Adrenal gland (tissue), 12 donors: ENCODE data around the gene RPP14. TPM values are rescaled to one million over a fixed set of nuclear protein-coding genes. Genes with fewer than 3 reads are reported as not detected.

ENCODE experiments used
- DNase-seq, 7 donors: peaks; one replicate each; pipeline ENCODE4 v3.0.0-alpha.2; 2019 to 2020
- H3K27ac ChIP-seq, 5 donors: fragments of 200-600 bp; sonication (generic) in 4 of 5; 1 replicate in 3 of 5; 2 replicates in 2 of 5; pipeline versions ENCODE4 v1.5.1 to v1.8.0; 2016 to 2020; ENCODE audit warnings: mild to moderate bottlenecking in 1 of 5
- H3K27me3 ChIP-seq: fragments of 200-600 bp; 2 replicates; pipeline ENCODE4 v1.8.0; 2021
- H3K36me3 ChIP-seq, 2 donors: fragments of 200-600 bp; replicated peaks in 1 of 2; 1 replicate in 1 of 2; 2 replicates in 1 of 2; pipeline versions ENCODE4 v1.5.1 to v1.8.0; 2018 to 2022
- H3K4me1 ChIP-seq, 2 donors: fragments of 200-600 bp; replicated peaks in 1 of 2; 1 replicate in 1 of 2; 2 replicates in 1 of 2; pipeline versions ENCODE4 v1.5.1 to v1.8.0; 2018 to 2021
- H3K4me3 ChIP-seq, 4 donors: fragments of 200-600 bp; sonication (generic) in 3 of 4; one replicate each; pipeline ENCODE4 v1.5.1; 2016 to 2018
- H3K9me3 ChIP-seq, 3 donors: fragments of 200-600 bp; sonication (generic) in 1 of 3; replicated peaks in 1 of 3; 1 replicate in 2 of 3; 2 replicates in 1 of 3; pipeline versions ENCODE4 v1.5.1 to v1.8.0; 2016 to 2021
- CTCF ChIP-seq, 6 experiments: fragments of 450-650 bp in 4 of 6; fragments of 200-600 bp in 2 of 6; sonication (generic) in 1 of 6; IDR thresholded peaks; 1 replicate in 5 of 6; 2 replicates in 1 of 6; pipeline versions ENCODE4 v1.5.1 to v1.8.0; 2016 to 2021; ENCODE audit warnings: antibody characterized with exemption in 6 of 6, mild to moderate bottlenecking in 2 of 6, moderate library complexity in 1 of 6
- POLR2A ChIP-seq, 2 donors: fragments of 450-650 bp; IDR thresholded peaks; one replicate each; pipeline ENCODE4 v1.6.1; 2017; ENCODE audit warnings: antibody characterized with exemption in 2 of 2, mild to moderate bottlenecking in 2 of 2, moderate library complexity in 1 of 2
- WGBS, 4 donors: extraction: QIAGEN DNeasy Blood & Tissue Kit in 2 of 4; methylation state at CpG; one replicate each; pipeline versions ENCODE4 v1.1.5 to v1.1.7; 2013 to 2017; 5-methylcytosine and 5-hydroxymethylcytosine counted together
- intact Hi-C, 2 donors: fragments of 100-400 bp; cut with DNase I; formaldehyde crosslinking; loops; one replicate each; pipeline versions ENCODE4 v1.14.1 to v1.15.0; 2022 to 2023
- polyA plus RNA-seq, 3 donors: library from polyadenylated mRNA; stranded (reverse); fragments of 200-250 nt in 2 of 3; fragments of 350-450 nt in 1 of 3; fragmentation: Illumina TruSeq in 1 of 3; extraction: RNeasy Lipid Tissue Mini Kit (QIAGEN cat#74804) in 1 of 3; gene quantifications; one replicate each; pipeline ENCODE4 v1.2.3, GENCODE V29; 2013 to 2014
- total RNA-seq, 9 donors: library from RNA; depleted of rRNA in 4 of 9; stranded (reverse); fragments of >200 nt in 4 of 9; fragments of 120-200 nt in 1 of 9; fragmentation: NEBNext Ultra II Directional in 1 of 9; extraction: Animal tissue kit (Norgen Biotek cat#: 25700) in 1 of 9; gene quantifications; one replicate each; pipeline versions ENCODE4 v1.1.0 to v1.2.4, GENCODE V29; 2013 to 2023
- donor health status: healthy with polysubstance abuse.
- donor health status: Bipolar disorder and iron deficiency.
- donor health status: DM: yes; HTN: yes; CAD: no.
- donor health status: DM: no; HTN: no; CAD: no.
- donor health status: DM: no; HTN: no; CAD: no.
- donor health status: DM: yes; HTN: yes; CAD: no.

Gene RPP14
- total and polyA plus RNA-seq, 12 donors, result 9.2 to 23.2 (median 14.3) TPM

GRCh38 chr3:58274027-58274614 lies 31.9 kb upstream of the RPP14 start:
- WGBS, 4 donors, result 53 to 68% (median 63%) methylated on average over 3 of the region's 3 CpGs
- H3K27me3 ChIP-seq, result no peaks in the 10 kb centered on the region
- intact Hi-C loops, result no loop called here
- DNase-seq, result no peak
- peaks cover 0 to 7% of the 10 kb centered on the region in 2 donors for H3K36me3 ChIP-seq
- peaks cover 10 to 15% of the 10 kb centered on the region in 2 donors for H3K4me1 ChIP-seq
- TF ChIP-seq POLR2A (IDR thresholded peaks at IDR 0.05) (no peak), CTCF (IDR thresholded peaks at IDR 0.05) (no peak)
- H3K27ac ChIP-seq, result peak overlapping the region in 1 of 5 donors; percentile 31
- H3K4me3 ChIP-seq, result no peak overlapping the region
- H3K9me3 ChIP-seq, result no peaks in the 10 kb centered on the region

- H3K36me3 ChIP-seq, result peaks cover 0 to 4% of the 10 kb centered on the region in 2 donors
- no peak for DNase-seq
These were observed 25.0 kb upstream of the RPP14 start for GRCh38 chr3:58281069-58281468.

GRCh38 chr3:58285334-58285733 lies 20.7 kb upstream of the RPP14 start:
- H3K36me3 ChIP-seq, result peaks cover 0 to 4% of the 10 kb centered on the region in 2 donors
- TF ChIP-seq POLR2A (IDR thresholded peaks at IDR 0.05) (no peak), CTCF (IDR thresholded peaks at IDR 0.05) (no peak)
- no peak overlapping the region for H3K4me3 ChIP-seq
- no peak overlapping the region for H3K27ac ChIP-seq
- no peaks in the 10 kb centered on the region for H3K9me3 ChIP-seq
- H3K27me3 ChIP-seq, result no peaks in the 10 kb centered on the region
- no peak for DNase-seq
- intact Hi-C loops, result no loop called here
- 59 to 65% (median 60%) methylated on average over 7 of the region's 7 CpGs for WGBS, 4 donors
- H3K4me1 ChIP-seq, result peaks cover 0 to 8% of the 10 kb centered on the region in 2 donors

More at GRCh38 chr3:58281069-58281468, 25.0 kb upstream of the RPP14 start:
- no peaks in the 10 kb centered on the region for H3K9me3 ChIP-seq
- TF ChIP-seq CTCF (IDR thresholded peaks at IDR 0.05) (no peak), POLR2A (IDR thresholded peaks at IDR 0.05) (no peak)
- H3K27ac ChIP-seq, result no peak overlapping the region
- H3K4me3 ChIP-seq, result no peak overlapping the region
- WGBS, 4 donors, result 78 to 88% (median 84%) methylated on average over 3 to 7 of the region's 7 CpGs
- no peaks in the 10 kb centered on the region for H3K4me1 ChIP-seq
- no peaks in the 10 kb centered on the region for H3K27me3 ChIP-seq
- intact Hi-C loops, result no loop called here

- 84 to 91% (median 88%) methylated on average over 6 of the region's 6 CpGs for WGBS, 4 donors
These were observed 18.7 kb upstream of the RPP14 start for GRCh38 chr3:58287354-58287753.

More at GRCh38 chr3:58287354-58287753, 18.7 kb upstream of the RPP14 start:
- Histone ChIP-seq H3K27ac (no peak overlapping the region), H3K36me3 (no peaks in the 10 kb centered on the region), H3K4me3 (no peak overlapping the region), H3K27me3 (no peaks in the 10 kb centered on the region), H3K4me1 (peaks cover 0 to 8% of the 10 kb centered on the region in 2 donors), H3K9me3 (no peaks in the 10 kb centered on the region)
- DNase-seq, result no peak
- no peak for TF ChIP-seq CTCF (IDR thresholded peaks at IDR 0.05)
- no peak for TF ChIP-seq POLR2A (IDR thresholded peaks at IDR 0.05)
- intact Hi-C loops, result no loop called here
